Hypothalamus (tissue), 51 donors: ENCODE results near the gene MRPL55.
"Not testable (repeated sequence)": the region's sequence is repeated elsewhere in the genome, so short reads cannot be mapped to it uniquely, and the experiment has no call there.

Source experiments
- DNase-seq, 51 donors: peaks; one replicate each; lab custom pipeline; 2025; lab: John Stamatoyannopoulos, UW

Gene MRPL55

DNA sequence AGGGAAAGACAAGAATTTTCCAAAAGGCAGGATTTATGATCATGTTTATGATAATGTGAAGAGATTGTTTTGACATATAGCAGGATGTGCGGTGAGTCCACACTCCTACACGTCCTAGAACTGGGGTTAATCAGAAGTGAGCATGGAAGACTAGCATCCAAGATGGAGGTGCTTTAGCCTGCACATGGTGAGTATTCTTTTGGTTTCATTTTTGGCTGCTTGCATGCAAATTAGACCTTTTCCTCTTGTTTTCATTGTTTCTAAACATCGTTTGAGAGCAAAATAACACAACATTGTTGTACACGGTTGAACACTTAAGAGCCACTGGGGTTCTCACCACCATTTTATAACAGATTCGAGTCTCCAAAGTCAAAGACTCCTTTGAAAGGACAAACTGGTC is 16.1 kb upstream of the MRPL55 start:
- no peak for DNase-seq

DNA sequence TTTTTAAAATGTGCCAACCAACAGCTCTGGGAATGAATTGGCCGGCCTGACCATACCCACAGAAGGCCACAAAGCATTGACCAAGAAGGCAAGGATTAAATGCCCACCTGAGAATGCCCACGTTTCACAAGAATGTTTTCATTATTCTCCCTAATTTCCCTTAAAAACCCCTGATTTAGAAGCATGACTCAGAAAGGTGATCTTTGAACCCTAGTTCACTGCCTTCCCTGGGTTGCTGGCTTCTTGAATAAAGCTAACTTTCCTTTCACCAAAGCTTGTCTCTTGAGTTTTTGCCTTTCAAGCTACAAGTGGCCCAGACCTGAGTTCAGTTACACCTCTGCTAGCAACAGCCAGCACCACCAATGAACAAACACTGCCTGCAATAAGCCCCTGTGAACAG is 14.4 kb upstream of the MRPL55 start:
- no peak for DNase-seq

- no peak for DNase-seq
These were observed 13.9 kb upstream of the MRPL55 start for GRCh38 chr1:228122921-228123441.

DNA sequence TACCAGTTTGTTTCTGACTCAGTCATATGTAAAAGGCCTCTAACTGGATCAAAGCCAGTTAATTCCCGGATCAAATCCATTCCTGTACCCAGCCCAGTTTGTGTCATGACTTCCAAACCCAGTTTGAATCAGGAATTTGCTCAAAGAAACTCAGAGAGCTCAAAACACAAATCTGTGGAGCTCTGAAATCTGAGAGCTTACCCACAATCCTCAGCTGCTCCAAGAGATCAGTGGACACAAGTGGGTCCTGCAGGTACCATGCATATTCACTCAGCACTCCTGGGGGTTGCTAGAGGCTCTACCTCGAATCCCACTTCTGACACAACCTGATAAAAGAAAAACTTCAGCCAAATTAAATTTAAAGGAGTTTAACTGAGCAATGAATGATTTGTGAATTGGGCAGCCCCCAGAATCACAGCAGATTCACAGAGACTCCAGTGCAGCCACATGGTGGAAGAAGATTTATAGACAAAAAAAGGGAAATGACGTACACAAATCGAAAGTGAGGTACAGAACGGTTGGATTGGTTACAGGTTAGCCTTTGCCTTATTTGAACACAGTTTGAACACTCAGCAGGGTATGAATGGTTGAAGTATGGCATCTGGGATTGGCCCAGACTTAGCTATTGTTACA is 11.9 kb upstream of the MRPL55 start:
- no peak for DNase-seq

DNA sequence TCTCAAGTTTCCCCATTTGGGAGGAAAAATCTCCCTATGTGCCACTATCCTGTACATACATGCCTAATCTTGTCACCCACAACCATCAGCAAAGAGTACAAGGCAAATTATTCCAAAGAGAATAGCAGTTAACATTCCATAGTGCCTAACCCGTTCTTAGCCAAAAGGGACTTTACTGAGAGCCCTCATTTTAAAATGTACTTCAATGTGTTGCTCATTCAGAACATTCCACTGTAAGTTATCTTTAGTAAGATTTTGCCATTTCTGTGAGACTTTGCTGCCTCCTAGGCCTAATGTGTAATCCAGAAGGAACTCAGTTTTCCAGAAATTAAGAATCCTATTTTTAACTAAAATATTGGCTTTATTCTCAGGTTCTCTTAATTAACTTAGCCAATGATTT is 11.3 kb upstream of the MRPL55 start:
- no peak for DNase-seq

- DNase-seq, result no peak
These were observed 8.9 kb upstream of the MRPL55 start for GRCh38 chr1:228118040-228118439.

DNA sequence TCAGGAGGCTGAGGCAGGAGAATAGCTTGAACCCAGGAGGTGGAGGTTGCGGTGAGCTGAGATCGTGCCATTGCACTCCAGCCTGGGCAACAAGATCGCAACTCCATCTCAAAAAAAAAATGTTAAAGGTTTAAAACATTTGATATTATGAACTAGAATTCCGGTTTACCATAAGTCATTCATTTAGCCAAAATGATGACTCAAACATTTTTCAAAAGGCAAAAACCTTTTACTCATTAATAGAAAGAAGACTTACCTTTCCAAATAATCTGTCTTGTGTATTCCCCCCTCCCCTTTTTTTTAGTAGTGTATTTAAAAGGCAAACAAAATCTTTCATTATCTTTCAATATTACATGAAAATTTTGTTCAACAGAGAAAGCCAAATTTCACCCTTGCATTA is 8.2 kb upstream of the MRPL55 start:
- no peak for DNase-seq

- DNase-seq, result no peak
These were observed 5.7 kb upstream of the MRPL55 start for GRCh38 chr1:228114827-228115226.

DNA sequence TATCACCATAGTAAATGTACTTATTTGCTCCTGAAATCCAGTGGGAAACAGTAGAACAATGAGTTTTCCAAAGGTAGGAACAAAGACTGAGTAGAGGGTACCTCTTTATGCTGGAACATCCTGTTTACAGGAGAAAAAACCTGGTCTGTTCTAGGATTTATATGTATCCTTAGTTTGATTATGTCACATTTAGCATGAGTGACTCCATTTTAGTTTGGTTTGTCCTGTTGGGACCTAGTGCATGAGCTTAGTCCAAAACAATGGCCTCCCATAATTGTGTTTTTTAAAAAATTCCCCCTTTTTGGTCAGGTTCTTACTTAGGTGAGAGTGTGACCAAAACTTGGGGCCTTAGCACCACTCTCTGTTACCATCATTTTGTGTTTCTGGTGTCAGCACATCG is 3.5 kb upstream of the MRPL55 start:
- no peak for DNase-seq

- no peak for DNase-seq
These were observed 3.1 kb upstream of the MRPL55 start for GRCh38 chr1:228112167-228112566.

- not testable (repeated sequence) for DNase-seq
These were observed 2.2 kb upstream of the MRPL55 start for GRCh38 chr1:228111315-228111714.

DNA sequence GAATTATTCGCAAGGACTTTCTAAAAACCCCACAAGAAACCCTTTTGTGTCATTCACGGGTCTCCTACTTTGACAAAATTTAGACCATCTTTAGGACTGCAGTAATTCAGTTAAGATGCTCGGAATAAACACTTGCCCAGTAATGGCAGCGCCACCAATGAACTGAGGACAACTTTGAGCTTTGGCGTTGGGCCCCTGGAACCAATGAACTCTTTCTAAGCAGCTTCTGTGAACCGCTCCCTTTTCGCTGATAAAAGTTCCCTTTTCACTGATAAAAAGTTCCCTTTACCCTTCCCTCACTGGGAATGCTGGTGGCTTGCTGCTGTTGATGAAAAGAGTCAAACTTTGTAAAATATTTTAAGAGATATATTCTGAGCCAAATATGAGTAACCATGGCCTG is 1.5 kb upstream of the MRPL55 start:
- no peak for DNase-seq

GRCh38 chr1:228109962-228110488 is 926 bp upstream of the MRPL55 start:
- DNase-seq, result no peak

DNA sequence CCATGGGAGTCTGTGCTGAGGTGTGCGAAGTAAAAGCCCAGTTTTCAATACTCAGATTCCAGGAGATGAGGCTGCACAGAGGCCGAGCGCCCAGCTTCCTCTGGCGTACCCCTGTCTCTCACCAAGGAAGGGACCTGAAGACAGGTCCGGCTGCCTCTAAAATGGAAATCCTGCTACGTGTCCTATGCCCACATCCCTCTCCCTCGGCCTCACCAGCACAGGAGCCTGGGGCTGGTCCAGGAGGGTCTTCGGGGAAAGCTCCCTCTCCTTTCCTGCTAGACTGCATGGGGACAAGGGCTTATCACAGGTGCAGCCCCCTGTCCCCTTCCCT is 392 bp downstream of the MRPL55 start:
- DNase-seq, result no peak

- no peak for DNase-seq
These were observed 926 bp downstream of the MRPL55 start for GRCh38 chr1:228108055-228108690.

- no peak for DNase-seq
These were observed 1.5 kb downstream of the MRPL55 start for GRCh38 chr1:228107636-228108035.

DNA sequence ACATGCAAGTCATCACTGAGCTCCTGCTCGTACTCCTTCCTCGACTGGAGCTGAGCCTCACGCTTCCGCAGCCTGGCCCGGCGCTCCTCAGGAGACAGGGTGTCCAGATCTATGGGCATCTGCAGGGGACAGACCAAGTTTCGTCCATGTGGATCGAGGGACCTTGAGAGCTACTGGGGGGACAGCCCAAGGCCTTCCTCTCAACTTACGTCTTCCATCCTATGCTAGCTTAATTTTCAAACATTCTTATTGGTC is 2.4 kb downstream of the MRPL55 start:
- no peak for DNase-seq

GRCh38 chr1:228105996-228106799 is 2.9 kb downstream of the MRPL55 start:
- no peak for DNase-seq

DNA sequence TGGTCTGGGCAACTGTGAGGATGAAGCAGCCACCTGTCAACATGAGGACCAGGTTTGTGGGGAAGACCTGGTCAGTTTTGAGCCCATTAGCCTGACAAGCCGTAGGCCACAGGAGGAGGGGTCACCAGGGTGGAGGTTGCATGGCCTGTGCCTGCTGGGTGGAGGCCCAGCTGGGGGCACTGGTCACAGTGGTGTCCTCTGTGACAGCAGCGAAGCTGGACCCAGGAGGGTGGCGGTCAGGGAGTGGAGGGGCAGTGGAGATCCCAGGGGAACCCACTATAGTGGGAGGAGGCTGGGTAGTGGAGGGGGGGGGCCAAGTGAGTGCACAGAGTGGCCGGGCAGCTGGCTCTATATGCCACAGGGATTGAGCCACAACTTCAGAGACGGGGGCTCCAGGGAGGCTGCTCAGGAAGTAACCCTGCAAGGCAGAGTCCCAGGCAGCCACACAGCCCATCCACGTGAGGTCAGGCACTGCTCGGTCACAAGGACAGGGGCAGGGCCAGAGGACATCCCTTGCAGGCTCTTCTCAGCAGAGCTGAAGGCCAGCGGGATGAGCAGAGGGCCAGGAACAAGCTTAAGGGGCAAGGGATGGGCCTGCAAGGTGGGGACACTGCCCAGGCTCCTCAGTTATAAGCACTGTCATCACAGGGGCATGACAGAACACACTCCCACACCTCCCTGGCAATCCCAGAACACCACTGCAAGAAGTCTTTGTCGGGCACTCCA is 3.7 kb downstream of the MRPL55 start:
- no peak for DNase-seq

DNA sequence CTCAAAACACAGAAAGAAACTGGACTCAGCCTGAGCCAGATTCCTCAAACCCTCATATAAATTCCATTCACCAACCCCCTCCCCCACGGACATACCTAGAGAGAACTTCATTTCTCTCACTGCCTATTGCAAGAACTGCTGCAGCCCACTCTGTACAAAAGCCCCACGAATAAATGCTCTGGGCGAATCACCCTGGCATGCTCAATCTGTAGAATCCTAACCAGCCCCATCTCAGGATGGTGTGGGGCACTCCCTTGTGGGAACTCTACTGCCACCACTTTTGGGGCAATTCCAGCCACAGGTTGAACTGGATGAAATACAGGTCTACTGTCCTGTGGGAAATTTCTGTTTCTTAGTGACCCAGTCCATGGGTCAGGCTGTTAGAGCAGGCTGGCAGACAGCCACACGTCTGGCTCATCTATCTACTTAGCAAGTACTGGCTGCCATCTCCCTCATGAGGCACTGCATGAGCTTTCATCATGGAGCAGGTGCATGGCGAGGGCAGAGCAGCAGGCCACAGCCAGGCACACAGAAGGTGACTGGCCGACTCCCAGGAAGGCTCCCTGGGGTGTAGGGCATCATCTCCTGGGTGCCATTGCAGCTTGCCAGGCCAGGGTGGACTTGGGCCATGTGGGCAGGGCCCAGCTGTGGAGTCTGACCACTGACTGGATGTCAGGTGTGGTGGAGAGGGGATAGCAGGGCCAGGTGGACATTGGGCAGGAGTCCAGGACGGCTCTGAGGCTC is 4.4 kb downstream of the MRPL55 start:
- DNase-seq, result no peak
